B cell (primary cell): Measurements from ENCODE around the gene ABCB10. TPM values are rescaled to one million over a fixed set of nuclear protein-coding genes. Genes with fewer than 3 reads are reported as not detected.

Experiments used
- ATAC-seq: fragments of 200-7000 bp; cut with Tn5 transposase; one replicate; pipeline ENCODE4 v1.10.0; 2021; ENCODE audit warnings: low read depth, mild to moderate bottlenecking, moderate number of reproducible peaks, moderate library complexity
- CTCF ChIA-PET: fragments of 350-600 bp; sonication (Branson Sonifier 250); formaldehyde crosslinking; loops from one replicate; lab custom pipeline; 2021; ENCODE audit warnings: antibody characterized with exemption, inconsistent platforms; lab: Charles Lee
- POLR2A ChIA-PET: fragments of 350-600 bp; sonication (Branson Sonifier 250); formaldehyde crosslinking; loops from one replicate; lab custom pipeline; 2021; ENCODE audit warnings: antibody characterized with exemption; lab: Charles Lee
- DNase-seq: peaks from one replicate; pipeline ENCODE4 v3.0.0; 2013
- H2AFZ ChIP-seq: 2 replicates; pipeline ENCODE4 v1.6.1; 2012; ENCODE audit warnings: mild to moderate bottlenecking, low read depth, low read length; ENCODE audit not compliant: insufficient read depth, poor library complexity, severe bottlenecking
- H3K27ac ChIP-seq, 2 donors: 1 replicate in 1 of 2; 2 replicates in 1 of 2; pipeline ENCODE4 v1.5.1; 2012 to 2013; ENCODE audit warnings: low read length in 2 of 2, mild to moderate bottlenecking in 2 of 2, moderate library complexity in 1 of 2
- H3K27me3 ChIP-seq, 4 experiments: fragments of 200-600 bp in 1 of 4; sonication (generic) in 1 of 4; replicated peaks in 1 of 4; 1 replicate in 2 of 4; 2 replicates in 2 of 4; pipeline versions ENCODE4 v1.6.1 to v1.7.0; 2013 to 2016; ENCODE audit warnings: low read length in 3 of 4, mild to moderate bottlenecking in 2 of 4, mixed read lengths in 1 of 4, moderate library complexity in 1 of 4; ENCODE audit not compliant: insufficient read depth in 4 of 4, control insufficient read depth in 3 of 4; ENCODE audit errors: control extremely low read depth in 1 of 4
- H3K36me3 ChIP-seq, 2 experiments: replicated peaks in 1 of 2; 1 replicate in 1 of 2; 2 replicates in 1 of 2; pipeline versions ENCODE4 v1.6.1 to v1.7.1; 2013; ENCODE audit warnings: low read length in 1 of 2; ENCODE audit not compliant: insufficient read depth in 2 of 2, control insufficient read depth in 1 of 2; ENCODE audit errors: control extremely low read depth in 1 of 2, extremely low read depth in 1 of 2
- H3K4me1 ChIP-seq, 2 donors: fragments of 200-600 bp in 1 of 2; sonication (generic) in 1 of 2; 1 replicate in 1 of 2; 2 replicates in 1 of 2; pipeline versions ENCODE4 v1.5.1 to v1.6.1; 2013 to 2017; ENCODE audit warnings: low read length in 2 of 2; ENCODE audit not compliant: control insufficient read depth in 2 of 2, insufficient read depth in 2 of 2
- H3K4me2 ChIP-seq: replicated peaks from 2 replicates; pipeline ENCODE3; 2012; ENCODE audit warnings: mild to moderate bottlenecking, low read depth, low read length; ENCODE audit not compliant: poor library complexity, severe bottlenecking
- H3K4me3 ChIP-seq, 5 experiments: fragments of 200-600 bp in 1 of 5; sonication (generic) in 1 of 5; 1 replicate in 3 of 5; 2 replicates in 2 of 5; pipeline versions ENCODE4 v1.5.1 to v1.7.0; 2011 to 2016; ENCODE audit warnings: low read length in 4 of 5, mild to moderate bottlenecking in 4 of 5, low read depth in 2 of 5, control low read depth in 1 of 5, moderate library complexity in 1 of 5; ENCODE audit not compliant: insufficient read depth in 1 of 5; ENCODE audit errors: control extremely low read depth in 1 of 5, extremely low read depth in 1 of 5
- H3K79me2 ChIP-seq: fragments of 200-600 bp; sonication (generic); one replicate; pipeline ENCODE4 v1.6.0; 2016; ENCODE audit warnings: low read length; ENCODE audit not compliant: control insufficient read depth, insufficient read depth
- H3K9ac ChIP-seq: fragments of 200-600 bp; sonication (generic); 2 replicates; pipeline ENCODE4 v1.6.1; 2017; ENCODE audit warnings: mild to moderate bottlenecking, low read length, moderate library complexity
- H3K9me3 ChIP-seq, 3 donors: one replicate each; pipeline versions ENCODE4 v1.6.1 to v1.7.1; 2013; ENCODE audit warnings: low read length in 2 of 3; ENCODE audit not compliant: control insufficient read depth in 2 of 3, insufficient read depth in 1 of 3; ENCODE audit errors: control extremely low read depth in 1 of 3
- H4K20me1 ChIP-seq: 2 replicates; pipeline ENCODE4 v1.6.0; 2012; ENCODE audit warnings: mild to moderate bottlenecking, low read length; ENCODE audit not compliant: insufficient read depth, control insufficient read depth, poor library complexity, severe bottlenecking
- H3K27ac Mint-ChIP-seq: one replicate; pipeline ENCODE4 v1.8.0; 2021; ENCODE audit warnings: mixed read lengths
- H3K27me3 Mint-ChIP-seq: one replicate; pipeline ENCODE4 v1.8.0; 2021; ENCODE audit warnings: mixed read lengths
- H3K4me1 Mint-ChIP-seq: one replicate; pipeline ENCODE4 v1.8.0; 2021; ENCODE audit warnings: mixed read lengths
- H3K4me3 Mint-ChIP-seq: one replicate; pipeline ENCODE4 v1.8.0; 2021; ENCODE audit warnings: mixed read lengths
- H3K9me3 Mint-ChIP-seq: one replicate; pipeline ENCODE4 v1.8.0; 2022; ENCODE audit warnings: mixed read lengths; ENCODE audit not compliant: insufficient read depth
- CTCF ChIP-seq: fragments of 200-600 bp; IDR thresholded peaks from one replicate; pipeline ENCODE4 v1.8.0; 2022; ENCODE audit warnings: antibody characterized with exemption, mild to moderate bottlenecking
- EZH2 ChIP-seq: IDR thresholded peaks from 2 replicates; pipeline ENCODE4 v1.6.1; 2012; ENCODE audit warnings: borderline replicate concordance, low read depth, mild to moderate bottlenecking, moderate library complexity, low read length; ENCODE audit not compliant: insufficient read depth, poor library complexity, severe bottlenecking
- WGBS: methylation state at CpG from one replicate; pipeline ENCODE4 v1.1.5; 2013; ENCODE audit warnings: missing lambda C conversion rate; ENCODE audit not compliant: insufficient coverage; 5-methylcytosine and 5-hydroxymethylcytosine counted together
- intact Hi-C: fragments of 100-400 bp; cut with micrococcal nuclease; formaldehyde crosslinking; loops from one replicate; pipeline ENCODE4 v1.10.0; 2022
- polyA plus RNA-seq: library from polyadenylated mRNA; depleted of rRNA; stranded (reverse); fragments of >200 nt; gene quantifications from 2 replicates; pipeline ENCODE4 v1.2.3, GENCODE V29; 2012
- total RNA-seq, 2 donors: library from RNA; stranded (reverse); fragments of 120-200 nt in 1 of 2; gene quantifications; 1 replicate in 1 of 2; 2 replicates in 1 of 2; pipeline versions ENCODE4 v1.2.3 to v1.2.4, GENCODE V29; 2013 to 2022

Gene ABCB10
- total and polyA plus RNA-seq, 2 donors (not counting 1 experiment from before 2014, with no cell fraction given), result 6.5 to 18.6 TPM

- intact Hi-C loops, result no loop called here
- ChIA-PET POLR2A (no interaction called here), CTCF (interaction anchor here (0.7 to 3.3 kb wide), 5 partner anchors 9 to 831 kb away, joined by 3 to 12 read pairs (median 5); no protein-coding TSS in a partner anchor)
- Histone ChIP-seq H3K27me3 (no peaks in the 10 kb centered on the region), H3K9me3 (no peaks in the 10 kb centered on the region), H3K4me2 (no peak overlapping the region), H4K20me1 (no peaks in the 10 kb centered on the region), H3K4me1 (no peaks in the 10 kb centered on the region), H3K79me2 (peaks cover 3% of the 10 kb centered on the region), H3K9ac (no peak overlapping the region), H3K4me3 (no peak overlapping the region), H3K27ac (no peak overlapping the region), H3K36me3 (peaks cover 15 to 86% of the 10 kb centered on the region in 2 experiments), H2AFZ (no peak overlapping the region)
- Mint-ChIP-seq H3K27ac (no peak overlapping the region), H3K4me1 (no peaks in the 10 kb centered on the region), H3K9me3 (no peaks in the 10 kb centered on the region), H3K27me3 (no peaks in the 10 kb centered on the region), H3K4me3 (no peak overlapping the region)
- ATAC-seq, result no peak
- WGBS, result no CpG with 5 or more reads among the region's 2 CpGs
- no peak for DNase-seq
- no peak for TF ChIP-seq EZH2
- TF ChIP-seq CTCF, result no peak
These were observed 62.7 kb downstream of the ABCB10 start for GRCh38 chr1:229495782-229496181.

- H3K27me3 ChIP-seq, result no peaks in the 10 kb centered on the region
- Mint-ChIP-seq H3K27ac (no peak overlapping the region), H3K4me1 (peaks cover 2% of the 10 kb centered on the region), H3K27me3 (no peaks in the 10 kb centered on the region), H3K9me3 (no peaks in the 10 kb centered on the region), H3K4me3 (no peak overlapping the region)
- POLR2A ChIA-PET, result no interaction called here
- no peak overlapping the region for H3K4me3 ChIP-seq
- no peak for ATAC-seq
- H3K27ac ChIP-seq, result no peak overlapping the region
- no peak overlapping the region for H2AFZ ChIP-seq
- peaks cover 18 to 82% of the 10 kb centered on the region in 2 experiments for H3K36me3 ChIP-seq
- H4K20me1 ChIP-seq, result no peaks in the 10 kb centered on the region
- no peak overlapping the region for H3K9ac ChIP-seq
- H3K9me3 ChIP-seq, result no peaks in the 10 kb centered on the region
- intact Hi-C loops, result no loop called here
- peaks cover 3% of the 10 kb centered on the region for H3K79me2 ChIP-seq
- H3K4me1 ChIP-seq, result peaks cover 2% of the 10 kb centered on the region in 2 donors
- no peak overlapping the region for H3K4me2 ChIP-seq
- TF ChIP-seq CTCF (no peak), EZH2 (no peak)
- DNase-seq, result no peak
- no CpG with 5 or more reads among the region's 1 CpG for WGBS
- CTCF ChIA-PET, result interaction anchor here (0.7 to 12.0 kb wide), 3 partner anchors 9 to 229 kb away, joined by 3 to 313 read pairs (median 3); no protein-coding TSS in a partner anchor
These were observed 71.3 kb downstream of the ABCB10 start for GRCh38 chr1:229487181-229487580.
